HG02571 (cell line): ENCODE measurements around the gene N4BP3.
"Not testable (repeated sequence)": the region's sequence is repeated elsewhere in the genome, so short reads cannot be mapped to it uniquely, and the experiment has no call there.

Source experiments
- ATAC-seq: cut with Tn5 transposase; IDR thresholded peaks from one replicate; pipeline ENCODE4 v1.9.1; 2021; ENCODE audit warnings: mild to moderate bottlenecking, moderate library complexity; ENCODE audit not compliant: unreplicated experiment

Gene N4BP3

GRCh38 chr5:178121391-178122276 lies 8.3 kb downstream of the N4BP3 start:
- no peak for ATAC-seq

- ATAC-seq = no peak
These were observed 9.0 kb downstream of the N4BP3 start for GRCh38 chr5:178122346-178122745.

- ATAC-seq = no peak
These were observed 10.0 kb downstream of the N4BP3 start for GRCh38 chr5:178123094-178123965.

- no peak for ATAC-seq
These were observed 10.9 kb downstream of the N4BP3 start for GRCh38 chr5:178123966-178124925.

GRCh38 chr5:178125253-178125906 lies 12.0 kb downstream of the N4BP3 start:
- no peak for ATAC-seq

- ATAC-seq = no peak
These were observed 13.2 kb downstream of the N4BP3 start for GRCh38 chr5:178126556-178126955.

- not testable (repeated sequence) for ATAC-seq
These were observed 14.1 kb downstream of the N4BP3 start for GRCh38 chr5:178127300-178128009.

GRCh38 chr5:178129296-178129695 lies 16.0 kb downstream of the N4BP3 start:
- ATAC-seq = no peak

- ATAC-seq = not testable (repeated sequence)
These were observed 16.9 kb downstream of the N4BP3 start for GRCh38 chr5:178130234-178130575.

- peak; percentile 76 for ATAC-seq
These were observed 17.5 kb downstream of the N4BP3 start, which contains the start of gene RMND5B for GRCh38 chr5:178130576-178131445. TSS of gene RMND5B (plus strand) at chr5:178131014. CDS start at chr5:178138120, 7,106 bp downstream.

- no peak for ATAC-seq
These were observed 18.2 kb downstream of the N4BP3 start for GRCh38 chr5:178131446-178131996.

- ATAC-seq = no peak
These were observed 23.7 kb downstream of the N4BP3 start for GRCh38 chr5:178136990-178137389.

- ATAC-seq = no peak
These were observed 24.7 kb downstream of the N4BP3 start for GRCh38 chr5:178137991-178138390.

- no peak for ATAC-seq
These were observed 28.2 kb downstream of the N4BP3 start for GRCh38 chr5:178141550-178141949.

- no peak for ATAC-seq
These were observed 29.3 kb downstream of the N4BP3 start for GRCh38 chr5:178142642-178143041.

- ATAC-seq = no peak
These were observed 29.9 kb downstream of the N4BP3 start for GRCh38 chr5:178143246-178143645.

GRCh38 chr5:178143901-178144300 lies 30.6 kb downstream of the N4BP3 start:
- ATAC-seq = no peak
